Measurements from ENCODE around the gene SCAMP1. TPM values are rescaled to one million over a fixed set of nuclear protein-coding genes. Genes with fewer than 3 reads are reported as not detected.

Gene SCAMP1
- total RNA-seq, 4 donors from 2014 or later: 22.5 to 30.8 (median 28.3) TPM

DNA sequence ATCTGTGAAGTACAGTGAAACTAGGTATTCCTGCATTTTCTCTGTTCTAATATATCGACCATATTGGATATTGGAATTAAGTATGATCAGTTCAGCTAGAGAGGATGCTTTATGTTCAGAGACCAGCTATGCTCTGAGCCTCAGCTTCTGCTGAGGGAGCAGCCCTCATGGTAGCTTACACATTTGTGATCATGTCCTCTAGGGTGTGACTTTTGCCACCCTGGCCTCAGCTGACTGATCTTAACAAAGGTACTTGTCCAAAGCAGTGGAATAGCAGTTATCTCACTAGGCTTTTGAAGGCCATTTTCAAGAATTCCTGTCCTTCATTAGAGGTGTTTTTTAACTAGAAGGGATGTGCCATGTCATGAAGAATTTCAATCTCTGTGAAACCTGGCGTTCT is 9.3 kb downstream of the SCAMP1 start:
- TF ChIP-seq EP300 (IDR thresholded peaks at IDR 0.05) (no peak), POLR2A (IDR thresholded peaks at IDR 0.05) (no peak)
- TF ChIP-seq, protein P1, sequence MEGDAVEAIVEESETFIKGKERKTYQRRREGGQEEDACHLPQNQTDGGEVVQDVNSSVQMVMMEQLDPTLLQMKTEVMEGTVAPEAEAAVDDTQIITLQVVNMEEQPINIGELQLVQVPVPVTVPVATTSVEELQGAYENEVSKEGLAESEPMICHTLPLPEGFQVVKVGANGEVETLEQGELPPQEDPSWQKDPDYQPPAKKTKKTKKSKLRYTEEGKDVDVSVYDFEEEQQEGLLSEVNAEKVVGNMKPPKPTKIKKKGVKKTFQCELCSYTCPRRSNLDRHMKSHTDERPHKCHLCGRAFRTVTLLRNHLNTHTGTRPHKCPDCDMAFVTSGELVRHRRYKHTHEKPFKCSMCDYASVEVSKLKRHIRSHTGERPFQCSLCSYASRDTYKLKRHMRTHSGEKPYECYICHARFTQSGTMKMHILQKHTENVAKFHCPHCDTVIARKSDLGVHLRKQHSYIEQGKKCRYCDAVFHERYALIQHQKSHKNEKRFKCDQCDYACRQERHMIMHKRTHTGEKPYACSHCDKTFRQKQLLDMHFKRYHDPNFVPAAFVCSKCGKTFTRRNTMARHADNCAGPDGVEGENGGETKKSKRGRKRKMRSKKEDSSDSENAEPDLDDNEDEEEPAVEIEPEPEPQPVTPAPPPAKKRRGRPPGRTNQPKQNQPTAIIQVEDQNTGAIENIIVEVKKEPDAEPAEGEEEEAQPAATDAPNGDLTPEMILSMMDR (IDR thresholded peaks at IDR 0.05): no peak
- no peaks in the 10 kb centered on the region for H3K36me3 ChIP-seq
- no peaks in the 10 kb centered on the region for H3K27me3 ChIP-seq
- no peak overlapping the region for H3K27ac ChIP-seq
- H3K9me3 ChIP-seq: no peaks in the 10 kb centered on the region
- H3K4me1 ChIP-seq: peaks cover 0 to 4% (median 0%) of the 10 kb centered on the region in 4 donors
- DNase-seq (ENCODE audit: low spot score in 2 of 2): no peak
- H3K4me3 ChIP-seq: no peak overlapping the region
- WGBS, 2 donors: 98% methylated on average over 2 of the region's 2 CpGs

GRCh38 chr5:78373231-78373630 is 12.8 kb downstream of the SCAMP1 start:
- Histone ChIP-seq H3K4me1 (peaks cover 0 to 17% (median 0%) of the 10 kb centered on the region in 4 donors), H3K9me3 (no peaks in the 10 kb centered on the region), H3K36me3 (no peaks in the 10 kb centered on the region), H3K27ac (no peak overlapping the region), H3K27me3 (no peaks in the 10 kb centered on the region), H3K4me3 (no peak overlapping the region)
- no peak for DNase-seq (ENCODE audit: low spot score in 2 of 2)
- TF ChIP-seq EP300 (IDR thresholded peaks at IDR 0.05): no peak
- no peak for TF ChIP-seq POLR2A (IDR thresholded peaks at IDR 0.05)
- TF ChIP-seq, protein P1 (IDR thresholded peaks at IDR 0.05): no peak
- 98 to 100% methylated on average over 1 of the region's 1 CpG for WGBS, 2 donors

DNA sequence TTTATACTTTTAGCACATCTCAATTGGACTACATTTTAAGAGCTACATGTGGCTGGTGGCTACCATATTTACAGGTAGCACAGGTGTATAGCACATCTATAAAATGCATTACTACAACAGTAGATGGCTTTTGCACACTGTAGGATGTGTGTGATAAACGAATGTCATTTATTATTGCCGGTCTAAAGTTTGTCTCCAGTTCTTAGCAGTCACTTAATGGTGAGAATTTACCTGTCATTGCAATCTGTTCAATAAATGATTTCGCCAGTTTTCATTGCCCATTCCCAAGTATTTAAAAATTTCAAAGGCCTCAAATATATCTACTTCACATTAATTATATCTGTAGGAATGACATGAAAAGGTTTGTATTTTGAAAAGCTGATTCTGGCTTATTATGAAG is 15.9 kb downstream of the SCAMP1 start:
- no peak overlapping the region for H3K4me3 ChIP-seq
- H3K36me3 ChIP-seq: no peaks in the 10 kb centered on the region
- H3K27ac ChIP-seq: no peak overlapping the region
- 94 to 98% methylated on average over 3 of the region's 3 CpGs for WGBS, 2 donors
- H3K9me3 ChIP-seq: no peaks in the 10 kb centered on the region
- DNase-seq (ENCODE audit: low spot score in 2 of 2): no peak
- TF ChIP-seq POLR2A (IDR thresholded peaks at IDR 0.05): no peak
- no peak for TF ChIP-seq EP300 (IDR thresholded peaks at IDR 0.05)
- TF ChIP-seq, protein P1 (IDR thresholded peaks at IDR 0.05): no peak
- H3K27me3 ChIP-seq: no peaks in the 10 kb centered on the region
- peaks cover 0 to 13% (median 0%) of the 10 kb centered on the region in 4 donors for H3K4me1 ChIP-seq

DNA sequence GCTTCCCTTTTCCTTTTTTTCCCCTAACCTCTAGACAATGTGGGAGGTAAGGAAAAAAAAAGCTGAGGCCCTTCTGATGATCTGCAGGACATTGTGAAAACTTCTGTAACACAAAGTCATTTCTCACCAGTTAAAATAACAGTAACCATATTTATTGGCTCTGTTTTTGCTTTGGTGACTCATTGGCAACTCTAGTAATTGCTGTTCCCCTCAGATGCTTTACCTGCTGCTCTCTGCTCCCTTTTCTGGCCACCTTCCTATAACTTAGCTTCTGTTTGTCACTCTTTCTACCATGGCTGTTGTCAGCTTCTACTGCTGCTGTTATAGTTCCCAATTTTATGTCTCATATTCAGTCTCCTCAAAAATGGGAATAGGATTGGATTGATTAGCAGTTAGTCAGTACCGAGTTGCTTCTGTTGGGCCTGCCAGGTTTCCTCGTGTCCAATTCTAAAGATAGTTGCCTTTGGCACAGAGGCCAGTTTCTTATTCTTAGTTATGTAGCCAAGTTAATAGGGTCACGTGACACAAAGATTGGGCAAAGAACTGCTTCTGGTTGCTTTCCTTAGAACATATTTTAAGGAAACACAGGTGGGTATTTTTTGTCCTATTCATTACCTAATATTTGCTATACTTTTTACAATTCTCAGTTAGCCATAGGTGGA is 16.8 kb downstream of the SCAMP1 start:
- no peaks in the 10 kb centered on the region for H3K27me3 ChIP-seq
- TF ChIP-seq EP300 (IDR thresholded peaks at IDR 0.05) (no peak), POLR2A (IDR thresholded peaks at IDR 0.05) (no peak)
- TF ChIP-seq, protein P1 (IDR thresholded peaks at IDR 0.05): no peak
- peak overlapping the region in 1 of 4 donors; percentile 17 for H3K27ac ChIP-seq
- peak in 1 of 2 donors; percentile 27 for DNase-seq (ENCODE audit: low spot score in 2 of 2)
- H3K4me1 ChIP-seq: peaks cover 0 to 13% (median 0%) of the 10 kb centered on the region in 4 donors
- H3K36me3 ChIP-seq: no peaks in the 10 kb centered on the region
- H3K9me3 ChIP-seq: no peaks in the 10 kb centered on the region
- no peak overlapping the region for H3K4me3 ChIP-seq
- 38 to 48% methylated on average over 3 of the region's 3 CpGs for WGBS, 2 donors

DNA sequence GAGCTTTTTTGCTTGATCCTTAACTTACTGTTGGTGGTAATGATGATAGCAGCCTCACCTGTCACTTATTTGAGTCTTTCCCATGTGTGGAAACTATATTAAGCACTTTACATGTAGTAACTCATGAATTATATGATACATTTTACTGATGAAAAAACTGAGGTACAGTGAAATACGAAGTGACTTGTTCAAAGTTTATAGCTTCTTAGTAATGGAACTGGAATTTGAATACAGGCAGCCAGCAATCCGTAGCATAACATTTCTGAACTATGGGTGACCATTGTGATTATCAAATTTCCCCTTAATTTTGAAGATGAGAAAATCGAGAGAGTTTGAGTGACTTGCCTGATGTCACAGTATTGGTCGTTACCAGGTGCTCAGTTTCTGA is 17.3 kb downstream of the SCAMP1 start:
- H3K9me3 ChIP-seq: no peaks in the 10 kb centered on the region
- no peaks in the 10 kb centered on the region for H3K36me3 ChIP-seq
- H3K4me3 ChIP-seq: no peak overlapping the region
- 87 to 89% methylated on average over 4 of the region's 4 CpGs for WGBS, 2 donors
- H3K4me1 ChIP-seq: peaks cover 0 to 13% (median 0%) of the 10 kb centered on the region in 4 donors
- H3K27ac ChIP-seq: no peak overlapping the region
- no peaks in the 10 kb centered on the region for H3K27me3 ChIP-seq
- DNase-seq (ENCODE audit: low spot score in 2 of 2): no peak
- TF ChIP-seq POLR2A (IDR thresholded peaks at IDR 0.05): no peak
- TF ChIP-seq, protein P1 (IDR thresholded peaks at IDR 0.05): no peak
- no peak for TF ChIP-seq EP300 (IDR thresholded peaks at IDR 0.05)
